ENCODE results near the gene JUNB.

Gene JUNB

DNA sequence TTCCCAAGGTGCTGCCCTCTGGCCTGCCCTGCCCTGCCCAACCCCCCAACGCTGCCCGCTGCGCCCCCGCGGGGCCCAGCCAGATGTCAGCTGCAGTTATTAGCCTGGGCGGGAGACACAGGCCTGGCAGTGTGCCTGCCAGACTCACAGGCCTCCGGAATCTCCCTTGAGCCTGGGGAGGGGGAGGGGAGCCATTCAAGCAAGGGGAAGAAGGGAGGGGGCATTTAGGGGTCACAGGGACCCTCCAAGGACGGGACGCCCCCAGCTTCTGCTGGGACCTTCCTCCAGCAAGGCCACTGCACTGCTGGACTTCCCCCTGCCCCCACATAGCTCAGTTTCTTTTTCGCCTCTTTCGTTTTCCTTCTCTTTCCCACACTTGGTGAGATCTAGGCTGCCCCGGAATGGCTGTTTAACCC, 2.6 kb upstream of the JUNB start:
- DNase-seq (ENCODE audit: low read depth, low spot score): no peak
- TF ChIP-seq, protein P1, sequence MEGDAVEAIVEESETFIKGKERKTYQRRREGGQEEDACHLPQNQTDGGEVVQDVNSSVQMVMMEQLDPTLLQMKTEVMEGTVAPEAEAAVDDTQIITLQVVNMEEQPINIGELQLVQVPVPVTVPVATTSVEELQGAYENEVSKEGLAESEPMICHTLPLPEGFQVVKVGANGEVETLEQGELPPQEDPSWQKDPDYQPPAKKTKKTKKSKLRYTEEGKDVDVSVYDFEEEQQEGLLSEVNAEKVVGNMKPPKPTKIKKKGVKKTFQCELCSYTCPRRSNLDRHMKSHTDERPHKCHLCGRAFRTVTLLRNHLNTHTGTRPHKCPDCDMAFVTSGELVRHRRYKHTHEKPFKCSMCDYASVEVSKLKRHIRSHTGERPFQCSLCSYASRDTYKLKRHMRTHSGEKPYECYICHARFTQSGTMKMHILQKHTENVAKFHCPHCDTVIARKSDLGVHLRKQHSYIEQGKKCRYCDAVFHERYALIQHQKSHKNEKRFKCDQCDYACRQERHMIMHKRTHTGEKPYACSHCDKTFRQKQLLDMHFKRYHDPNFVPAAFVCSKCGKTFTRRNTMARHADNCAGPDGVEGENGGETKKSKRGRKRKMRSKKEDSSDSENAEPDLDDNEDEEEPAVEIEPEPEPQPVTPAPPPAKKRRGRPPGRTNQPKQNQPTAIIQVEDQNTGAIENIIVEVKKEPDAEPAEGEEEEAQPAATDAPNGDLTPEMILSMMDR (IDR thresholded peaks at IDR 0.05; ENCODE audit: insufficient read depth, low read length, missing control alignments): no peak
- POLR2A ChIA-PET: interaction anchor here (0.5 to 1.4 kb wide), 6 partner anchors 8 to 364 kb away, joined by 3 to 5 read pairs (median 3); partner anchors contain the start of gene FARSA
- CTCF ChIA-PET: interaction anchor here (0.9 to 4.7 kb wide), 10 partner anchors 8 to 59 kb away, joined by 3 to 58 read pairs (median 10); partner anchors contain the start of genes PRDX2 and THSD8
- H3K4me3 ChIP-seq (ENCODE audit: low read depth, low read length): peak overlapping the region; percentile 55

DNA sequence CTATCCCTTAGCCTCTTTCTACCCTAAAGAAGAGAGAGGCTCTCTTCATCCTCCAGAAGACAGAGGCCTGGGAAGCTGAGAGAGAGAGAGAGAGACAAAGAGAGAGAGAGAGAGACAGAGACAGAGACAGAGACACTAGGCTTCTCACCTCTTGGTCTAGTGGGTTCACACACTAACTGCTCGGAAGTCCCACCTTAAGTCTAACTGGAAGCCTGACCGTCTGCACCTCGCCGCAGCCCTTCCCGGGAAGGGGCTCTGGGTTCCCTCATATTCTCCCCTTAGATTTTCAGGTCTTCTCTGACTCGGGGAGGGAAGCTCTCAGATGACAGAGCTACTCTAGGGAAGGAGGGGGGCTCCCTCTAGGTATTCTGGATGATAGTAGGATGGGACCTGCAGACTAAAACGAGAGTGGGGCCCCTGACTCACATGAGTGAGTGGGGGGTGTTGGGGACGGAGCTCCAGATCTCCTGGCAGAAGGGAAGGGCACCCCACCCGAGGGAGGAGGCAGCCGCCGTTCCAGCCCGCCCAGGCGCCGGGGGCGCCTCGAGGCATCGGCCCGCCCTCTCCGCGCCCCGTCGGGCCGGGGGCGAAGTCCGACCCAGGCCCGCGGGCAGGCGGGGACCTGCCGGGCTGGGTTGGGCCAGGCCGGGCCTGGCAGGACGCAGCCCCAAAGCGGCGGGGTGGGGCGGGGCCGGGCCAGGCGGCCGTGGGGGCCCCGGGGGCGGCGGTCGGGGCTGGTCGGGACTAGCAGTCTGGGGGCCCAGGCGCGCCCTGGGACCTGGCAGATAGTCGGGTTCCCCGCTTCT, 2.0 kb upstream of the JUNB start:
- ChIA-PET POLR2A (interaction anchor here (0.5 to 1.4 kb wide), 7 partner anchors 9 to 364 kb away, joined by 3 to 5 read pairs (median 3); partner anchors contain the start of gene FARSA), CTCF (interaction anchor here (1.1 to 4.7 kb wide), 9 partner anchors 7 to 58 kb away, joined by 3 to 58 read pairs (median 11); partner anchors contain the start of genes PRDX2 and THSD8)
- peak overlapping the region; percentile 55 for H3K4me3 ChIP-seq (ENCODE audit: low read depth, low read length)
- TF ChIP-seq, protein P1 (IDR thresholded peaks at IDR 0.05; ENCODE audit: insufficient read depth, low read length, missing control alignments): no peak
- DNase-seq (ENCODE audit: low read depth, low spot score): no peak

DNA sequence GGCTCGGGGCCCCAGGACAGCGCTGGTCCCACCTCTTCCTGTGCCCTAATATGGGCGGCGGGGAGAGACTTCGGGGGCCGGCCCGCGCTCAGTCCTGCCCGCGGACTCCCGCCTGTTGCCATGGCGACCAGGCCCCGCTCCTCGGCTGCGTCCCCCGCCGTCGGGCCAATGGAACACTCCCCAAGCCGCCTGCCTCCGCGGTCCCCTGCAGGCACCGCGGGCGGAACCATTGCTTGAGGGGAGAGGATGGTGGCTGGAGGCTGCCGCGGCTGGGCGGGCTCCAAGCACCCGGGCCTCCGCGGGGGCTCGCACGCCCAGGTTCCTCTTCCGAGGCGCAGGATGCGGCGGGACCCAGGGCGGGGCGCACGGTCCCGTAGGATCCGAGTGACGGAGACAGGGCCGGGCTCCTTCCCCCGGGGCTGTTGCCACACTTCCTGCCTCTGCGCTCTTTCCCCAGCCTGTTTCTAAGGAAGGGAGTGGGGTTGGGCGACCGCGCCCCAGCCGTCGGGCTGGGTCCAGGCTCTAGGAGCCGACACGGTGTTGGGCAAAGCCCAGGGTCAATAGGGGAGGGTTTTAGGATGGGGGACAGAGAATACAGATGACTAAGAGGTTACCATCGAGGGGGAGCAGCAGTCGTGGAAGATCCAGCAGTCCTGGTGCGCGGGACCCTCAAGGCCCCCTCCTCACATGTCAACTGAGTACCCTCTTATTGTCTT, 1.2 kb upstream of the JUNB start:
- CTCF ChIA-PET: interaction anchor here (1.0 to 18.0 kb wide), 10 partner anchors 12 to 57 kb away, joined by 3 to 1565 read pairs (median 11); partner anchors contain the start of genes BEST2, HOOK2, PRDX2 and RNASEH2A
- POLR2A ChIA-PET: interaction anchor here (0.6 to 4.4 kb wide), 4 partner anchors 8 to 143 kb away, joined by 3 to 51 read pairs (median 4); partner anchors contain the start of gene FARSA
- TF ChIP-seq, protein P1 (IDR thresholded peaks at IDR 0.05; ENCODE audit: insufficient read depth, low read length, missing control alignments): no peak
- DNase-seq (ENCODE audit: low read depth, low spot score): no peak
- H3K4me3 ChIP-seq (ENCODE audit: low read depth, low read length): peak overlapping the region; percentile 55

DNA sequence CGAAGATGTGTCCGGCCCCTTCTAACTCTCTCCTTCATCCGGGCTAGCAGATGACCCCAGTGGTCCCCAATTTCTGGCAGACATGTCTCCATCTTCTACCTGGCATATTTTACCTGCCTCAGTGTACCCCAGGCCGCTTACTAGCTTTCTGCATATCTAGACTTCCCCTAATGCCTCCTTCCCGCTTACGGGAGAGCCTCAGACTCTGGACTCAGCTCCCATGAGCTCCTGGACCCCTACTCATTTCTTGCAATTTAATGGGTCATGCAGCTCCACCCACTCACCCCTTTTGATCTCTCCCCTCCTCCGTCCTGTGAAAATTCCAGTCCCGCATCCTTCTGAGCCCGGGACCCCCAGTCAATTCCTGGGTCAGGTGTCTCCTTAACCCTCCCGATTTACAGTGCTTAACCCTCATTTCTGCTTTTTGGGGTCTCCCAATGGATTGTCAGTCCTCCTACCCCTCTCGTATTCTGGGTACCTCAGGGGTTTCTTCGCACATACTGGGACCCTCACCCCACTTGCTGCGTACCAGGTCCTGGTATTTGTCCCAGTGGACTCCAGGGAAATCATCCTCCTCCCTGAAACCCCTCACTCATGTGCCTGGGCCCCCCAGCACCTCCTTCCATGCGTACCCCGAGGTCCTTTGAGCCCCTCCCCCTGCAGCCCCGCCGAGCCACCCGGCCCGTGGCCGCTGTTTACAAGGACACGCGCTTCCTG, 500 bp upstream of the JUNB start:
- ChIA-PET POLR2A (interaction anchor here (0.6 to 4.4 kb wide), 29 partner anchors 8 to 942 kb away, joined by 3 to 158 read pairs (median 4); partner anchors contain the start of genes FBXW9, GET3, RAD23A and RNASEH2A), CTCF (interaction anchor here (1.0 to 18.0 kb wide), 5 partner anchors 9 to 57 kb away, joined by 3 to 1565 read pairs (median 7); partner anchors contain the start of genes BEST2, HOOK2, RNASEH2A and TRIR)
- H3K4me3 ChIP-seq (ENCODE audit: low read depth, low read length): peak overlapping the region; percentile 55
- no peak for DNase-seq (ENCODE audit: low read depth, low spot score)
- TF ChIP-seq, protein P1 (IDR thresholded peaks at IDR 0.05; ENCODE audit: insufficient read depth, low read length, missing control alignments): no peak

DNA sequence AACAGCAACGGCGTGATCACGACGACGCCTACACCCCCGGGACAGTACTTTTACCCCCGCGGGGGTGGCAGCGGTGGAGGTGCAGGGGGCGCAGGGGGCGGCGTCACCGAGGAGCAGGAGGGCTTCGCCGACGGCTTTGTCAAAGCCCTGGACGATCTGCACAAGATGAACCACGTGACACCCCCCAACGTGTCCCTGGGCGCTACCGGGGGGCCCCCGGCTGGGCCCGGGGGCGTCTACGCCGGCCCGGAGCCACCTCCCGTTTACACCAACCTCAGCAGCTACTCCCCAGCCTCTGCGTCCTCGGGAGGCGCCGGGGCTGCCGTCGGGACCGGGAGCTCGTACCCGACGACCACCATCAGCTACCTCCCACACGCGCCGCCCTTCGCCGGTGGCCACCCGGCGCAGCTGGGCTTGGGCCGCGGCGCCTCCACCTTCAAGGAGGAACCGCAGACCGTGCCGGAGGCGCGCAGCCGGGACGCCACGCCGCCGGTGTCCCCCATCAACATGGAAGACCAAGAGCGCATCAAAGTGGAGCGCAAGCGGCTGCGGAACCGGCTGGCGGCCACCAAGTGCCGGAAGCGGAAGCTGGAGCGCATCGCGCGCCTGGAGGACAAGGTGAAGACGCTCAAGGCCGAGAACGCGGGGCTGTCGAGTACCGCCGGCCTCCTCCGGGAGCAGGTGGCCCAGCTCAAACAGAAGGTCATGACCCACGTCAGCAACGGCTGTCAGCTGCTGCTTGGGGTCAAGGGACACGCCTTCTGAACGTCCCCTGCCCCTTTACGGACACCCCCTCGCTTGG, 966 bp downstream of the JUNB start:
- no peak for DNase-seq (ENCODE audit: low read depth, low spot score)
- POLR2A ChIA-PET: interaction anchor here (0.6 to 4.4 kb wide), 27 partner anchors 9 to 364 kb away, joined by 3 to 158 read pairs (median 4); partner anchors contain the start of genes FBXW9, GET3, RAD23A and RNASEH2A
- H3K4me3 ChIP-seq (ENCODE audit: low read depth, low read length): peak overlapping the region; percentile 99
- CTCF ChIA-PET: interaction anchor here (0.7 to 18.0 kb wide), 5 partner anchors 10 to 58 kb away, joined by 4 to 1565 read pairs (median 7); partner anchors contain the start of genes BEST2, HOOK2 and TRIR
- TF ChIP-seq, protein P1 (IDR thresholded peaks at IDR 0.05; ENCODE audit: insufficient read depth, low read length, missing control alignments): no peak

Data from AG04449 (cell line).